ENCODE measurements around the gene BEAN1. TPM values are rescaled to one million over a fixed set of nuclear protein-coding genes. Genes with fewer than 3 reads are reported as not detected.
"Not testable (repeated sequence)": the region's sequence is repeated elsewhere in the genome, so short reads cannot be mapped to it uniquely, and the experiment has no call there.

Gene BEAN1
- total RNA-seq, 1 experiment from 2014 or later: not detected

DNA sequence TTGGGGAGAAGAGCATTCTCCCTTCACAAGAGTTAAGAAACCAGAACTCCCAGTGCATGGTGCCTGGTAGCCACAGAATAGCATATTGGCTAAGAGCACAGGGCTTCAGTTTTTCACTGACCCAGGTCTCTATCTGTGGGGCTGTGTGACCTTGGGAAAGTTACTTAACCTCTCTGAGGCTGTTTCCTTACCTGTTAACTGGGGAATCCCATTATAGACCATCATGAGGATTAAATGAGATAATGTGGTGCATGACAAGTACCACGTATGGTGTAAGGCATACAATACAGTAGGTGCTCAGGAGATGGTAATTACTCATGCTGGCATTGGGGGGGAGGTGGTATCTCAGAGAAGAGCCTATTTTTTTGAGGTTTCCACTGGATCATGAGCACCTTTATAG, 33.6 kb downstream of the BEAN1 start:
- BruUV-seq (replicated peaks): no TSS peak
- ATAC-seq: no peak
- CTCF ChIA-PET: no interaction called here
- intact Hi-C loops (cut with micrococcal nuclease; ENCODE audit: unreplicated experiment): no loop called here
- POLR2A ChIA-PET: no interaction called here
- Histone ChIP-seq H3K4me1 (ENCODE audit: control insufficient read depth, insufficient read depth, low read length) (no peaks in the 10 kb centered on the region), H3K9me3 (ENCODE audit: control insufficient read depth, insufficient read depth, low read depth, low read length) (no peaks in the 10 kb centered on the region), H3K27me3 (ENCODE audit: control insufficient read depth, insufficient read depth, low read length) (peaks cover 6% of the 10 kb centered on the region), H3K36me3 (ENCODE audit: control insufficient read depth, insufficient read depth, low read length) (no peaks in the 10 kb centered on the region), H3K27ac (ENCODE audit: low read length) (no peak overlapping the region), H3K4me3 (ENCODE audit: low read depth in 2 of 2, low read length in 2 of 2) (no peak overlapping the region)
- in situ Hi-C loops (cut with HindIII; ENCODE audit: low pct_unique_long_range_greater_than_20kb, low sequenced_read_pairs): no loop called here
- TF ChIP-seq, protein P1, sequence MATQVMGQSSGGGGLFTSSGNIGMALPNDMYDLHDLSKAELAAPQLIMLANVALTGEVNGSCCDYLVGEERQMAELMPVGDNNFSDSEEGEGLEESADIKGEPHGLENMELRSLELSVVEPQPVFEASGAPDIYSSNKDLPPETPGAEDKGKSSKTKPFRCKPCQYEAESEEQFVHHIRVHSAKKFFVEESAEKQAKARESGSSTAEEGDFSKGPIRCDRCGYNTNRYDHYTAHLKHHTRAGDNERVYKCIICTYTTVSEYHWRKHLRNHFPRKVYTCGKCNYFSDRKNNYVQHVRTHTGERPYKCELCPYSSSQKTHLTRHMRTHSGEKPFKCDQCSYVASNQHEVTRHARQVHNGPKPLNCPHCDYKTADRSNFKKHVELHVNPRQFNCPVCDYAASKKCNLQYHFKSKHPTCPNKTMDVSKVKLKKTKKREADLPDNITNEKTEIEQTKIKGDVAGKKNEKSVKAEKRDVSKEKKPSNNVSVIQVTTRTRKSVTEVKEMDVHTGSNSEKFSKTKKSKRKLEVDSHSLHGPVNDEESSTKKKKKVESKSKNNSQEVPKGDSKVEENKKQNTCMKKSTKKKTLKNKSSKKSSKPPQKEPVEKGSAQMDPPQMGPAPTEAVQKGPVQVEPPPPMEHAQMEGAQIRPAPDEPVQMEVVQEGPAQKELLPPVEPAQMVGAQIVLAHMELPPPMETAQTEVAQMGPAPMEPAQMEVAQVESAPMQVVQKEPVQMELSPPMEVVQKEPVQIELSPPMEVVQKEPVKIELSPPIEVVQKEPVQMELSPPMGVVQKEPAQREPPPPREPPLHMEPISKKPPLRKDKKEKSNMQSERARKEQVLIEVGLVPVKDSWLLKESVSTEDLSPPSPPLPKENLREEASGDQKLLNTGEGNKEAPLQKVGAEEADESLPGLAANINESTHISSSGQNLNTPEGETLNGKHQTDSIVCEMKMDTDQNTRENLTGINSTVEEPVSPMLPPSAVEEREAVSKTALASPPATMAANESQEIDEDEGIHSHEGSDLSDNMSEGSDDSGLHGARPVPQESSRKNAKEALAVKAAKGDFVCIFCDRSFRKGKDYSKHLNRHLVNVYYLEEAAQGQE (IDR thresholded peaks at IDR 0.05; ENCODE audit: insufficient read depth in 1 of 2, low read depth in 2 of 2, low read length in 1 of 2): no peak
- no peak for TF ChIP-seq SIN3A (IDR thresholded peaks at IDR 0.05; ENCODE audit: borderline replicate concordance, insufficient read depth, low read depth, low read length)
- TF ChIP-seq POLR2AphosphoS5 (IDR thresholded peaks at IDR 0.05; ENCODE audit: low read depth, low read length): no peak
- TF ChIP-seq TCF7L2 (IDR thresholded peaks at IDR 0.05; ENCODE audit: low read depth, low read length): no peak
- TF ChIP-seq, protein P2, sequence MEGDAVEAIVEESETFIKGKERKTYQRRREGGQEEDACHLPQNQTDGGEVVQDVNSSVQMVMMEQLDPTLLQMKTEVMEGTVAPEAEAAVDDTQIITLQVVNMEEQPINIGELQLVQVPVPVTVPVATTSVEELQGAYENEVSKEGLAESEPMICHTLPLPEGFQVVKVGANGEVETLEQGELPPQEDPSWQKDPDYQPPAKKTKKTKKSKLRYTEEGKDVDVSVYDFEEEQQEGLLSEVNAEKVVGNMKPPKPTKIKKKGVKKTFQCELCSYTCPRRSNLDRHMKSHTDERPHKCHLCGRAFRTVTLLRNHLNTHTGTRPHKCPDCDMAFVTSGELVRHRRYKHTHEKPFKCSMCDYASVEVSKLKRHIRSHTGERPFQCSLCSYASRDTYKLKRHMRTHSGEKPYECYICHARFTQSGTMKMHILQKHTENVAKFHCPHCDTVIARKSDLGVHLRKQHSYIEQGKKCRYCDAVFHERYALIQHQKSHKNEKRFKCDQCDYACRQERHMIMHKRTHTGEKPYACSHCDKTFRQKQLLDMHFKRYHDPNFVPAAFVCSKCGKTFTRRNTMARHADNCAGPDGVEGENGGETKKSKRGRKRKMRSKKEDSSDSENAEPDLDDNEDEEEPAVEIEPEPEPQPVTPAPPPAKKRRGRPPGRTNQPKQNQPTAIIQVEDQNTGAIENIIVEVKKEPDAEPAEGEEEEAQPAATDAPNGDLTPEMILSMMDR (IDR thresholded peaks at IDR 0.05): no peak
- DNase-seq (ENCODE audit: low read depth, low spot score): no peak

DNA sequence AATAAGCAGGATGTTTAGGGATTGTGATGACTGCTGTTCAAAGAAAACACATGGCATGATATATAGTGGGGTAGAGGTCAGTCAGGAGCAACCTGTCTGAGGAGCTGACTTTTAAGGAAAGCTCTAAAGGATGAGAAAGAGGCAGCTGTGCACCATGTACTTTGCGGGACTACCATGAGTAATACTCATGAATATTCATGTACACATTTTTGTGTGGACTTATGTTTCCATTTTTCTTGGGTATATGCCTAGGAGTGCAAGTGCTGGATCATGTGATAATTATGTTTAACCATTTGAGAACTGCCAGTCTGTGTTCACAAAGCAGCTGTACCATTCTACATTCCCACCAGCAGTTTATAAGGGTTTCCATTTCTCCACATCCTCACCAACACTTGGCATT, 35.8 kb downstream of the BEAN1 start:
- peaks cover 6% of the 10 kb centered on the region for H3K27me3 ChIP-seq (ENCODE audit: control insufficient read depth, insufficient read depth, low read length)
- no peaks in the 10 kb centered on the region for H3K4me1 ChIP-seq (ENCODE audit: control insufficient read depth, insufficient read depth, low read length)
- intact Hi-C loops (cut with micrococcal nuclease; ENCODE audit: unreplicated experiment) (no loop called here), in situ Hi-C loops (cut with HindIII; ENCODE audit: low pct_unique_long_range_greater_than_20kb, low sequenced_read_pairs) (no loop called here)
- no peaks in the 10 kb centered on the region for H3K9me3 ChIP-seq (ENCODE audit: control insufficient read depth, insufficient read depth, low read depth, low read length)
- no TSS peak for BruUV-seq (replicated peaks)
- TF ChIP-seq POLR2AphosphoS5 (IDR thresholded peaks at IDR 0.05; ENCODE audit: low read depth, low read length) (no peak), SIN3A (IDR thresholded peaks at IDR 0.05; ENCODE audit: borderline replicate concordance, insufficient read depth, low read depth, low read length) (no peak), TCF7L2 (IDR thresholded peaks at IDR 0.05; ENCODE audit: low read depth, low read length) (no peak)
- TF ChIP-seq, protein P1 (IDR thresholded peaks at IDR 0.05; ENCODE audit: insufficient read depth in 1 of 2, low read depth in 2 of 2, low read length in 1 of 2): no peak
- TF ChIP-seq, protein P2 (IDR thresholded peaks at IDR 0.05): no peak
- ChIA-PET POLR2A (no interaction called here), CTCF (no interaction called here)
- H3K4me3 ChIP-seq (ENCODE audit: low read depth in 2 of 2, low read length in 2 of 2): no peak overlapping the region
- ATAC-seq (no peak), DNase-seq (ENCODE audit: low read depth, low spot score) (no peak)
- no peak overlapping the region for H3K27ac ChIP-seq (ENCODE audit: low read length)
- no peaks in the 10 kb centered on the region for H3K36me3 ChIP-seq (ENCODE audit: control insufficient read depth, insufficient read depth, low read length)

DNA sequence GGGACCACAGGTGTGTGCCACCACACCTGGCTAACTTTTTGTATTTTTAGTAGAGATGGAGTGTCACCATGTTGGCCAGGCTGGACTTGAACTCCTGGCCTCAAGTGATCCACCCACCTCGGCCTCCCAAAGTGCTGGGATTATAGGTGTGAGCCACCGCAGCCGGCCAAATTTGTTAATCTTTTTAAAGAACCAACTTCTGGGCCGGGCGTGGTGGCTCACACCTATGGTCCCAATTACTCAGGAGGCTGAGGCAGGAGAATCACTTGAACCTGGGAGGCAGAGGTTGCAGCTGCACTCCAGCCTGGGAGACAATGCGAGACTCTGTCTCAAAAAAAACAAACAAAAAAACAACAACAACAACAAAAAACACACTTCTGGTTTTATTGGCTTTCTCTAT, 38.9 kb downstream of the BEAN1 start:
- H3K36me3 ChIP-seq (ENCODE audit: control insufficient read depth, insufficient read depth, low read length); POLR2A ChIA-PET; ATAC-seq; H3K9me3 ChIP-seq (ENCODE audit: control insufficient read depth, insufficient read depth, low read depth, low read length); H3K4me3 ChIP-seq (ENCODE audit: low read depth in 2 of 2, low read length in 2 of 2); in situ Hi-C loops (cut with HindIII; ENCODE audit: low pct_unique_long_range_greater_than_20kb, low sequenced_read_pairs); intact Hi-C loops (cut with micrococcal nuclease; ENCODE audit: unreplicated experiment); DNase-seq (ENCODE audit: low read depth, low spot score); H3K4me1 ChIP-seq (ENCODE audit: control insufficient read depth, insufficient read depth, low read length); H3K27ac ChIP-seq (ENCODE audit: low read length); H3K27me3 ChIP-seq (ENCODE audit: control insufficient read depth, insufficient read depth, low read length); BruUV-seq (replicated peaks); CTCF ChIA-PET: not testable (repeated sequence)

DNA sequence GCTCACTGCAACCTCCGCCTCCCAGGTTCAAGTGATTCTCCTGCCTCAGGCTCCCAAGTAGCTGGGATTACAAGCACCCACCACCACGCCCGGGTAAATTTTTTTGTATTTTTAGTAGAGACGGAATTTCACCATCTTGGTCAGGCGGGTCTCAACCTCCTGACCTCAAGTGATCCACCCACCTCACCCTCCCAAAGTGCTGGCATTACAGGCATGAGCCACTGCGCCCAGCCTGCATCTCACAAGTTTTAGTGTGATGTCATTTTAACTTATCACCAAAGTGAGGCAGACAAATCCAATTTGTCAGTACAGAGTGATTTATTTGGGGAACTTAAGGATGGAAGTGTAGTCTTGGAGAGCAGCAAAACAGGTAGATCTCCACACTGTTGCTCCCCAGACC, 39.5 kb downstream of the BEAN1 start:
- ATAC-seq; H3K27me3 ChIP-seq (ENCODE audit: control insufficient read depth, insufficient read depth, low read length); intact Hi-C loops (cut with micrococcal nuclease; ENCODE audit: unreplicated experiment); DNase-seq (ENCODE audit: low read depth, low spot score); CTCF ChIA-PET; in situ Hi-C loops (cut with HindIII; ENCODE audit: low pct_unique_long_range_greater_than_20kb, low sequenced_read_pairs); H3K36me3 ChIP-seq (ENCODE audit: control insufficient read depth, insufficient read depth, low read length); H3K27ac ChIP-seq (ENCODE audit: low read length); H3K4me3 ChIP-seq (ENCODE audit: low read depth in 2 of 2, low read length in 2 of 2); H3K4me1 ChIP-seq (ENCODE audit: control insufficient read depth, insufficient read depth, low read length); H3K9me3 ChIP-seq (ENCODE audit: control insufficient read depth, insufficient read depth, low read depth, low read length); POLR2A ChIA-PET; BruUV-seq (replicated peaks): not testable (repeated sequence)

All from Panc1 (cell line).